Mesothelial cell of epicardium (in vitro differentiated cells): ENCODE measurements around the gene FBN3. TPM values are rescaled to one million over a fixed set of nuclear protein-coding genes. Genes with fewer than 3 reads are reported as not detected.

Experiments used
- DNase-seq, 2 experiments: peaks; one replicate each; pipeline ENCODE4 v3.0.0; 2021; ENCODE audit warnings: low spot score in 2 of 2; ENCODE audit not compliant: unreplicated experiment in 2 of 2
- H3K27ac Mint-ChIP-seq: 2 replicates; pipeline ENCODE4 v1.8.0; 2021; ENCODE audit warnings: mixed read lengths
- H3K27me3 Mint-ChIP-seq: 2 replicates; pipeline ENCODE4 v1.8.0; 2021; ENCODE audit warnings: low read depth, mixed read lengths
- H3K36me3 Mint-ChIP-seq: 2 replicates; pipeline ENCODE4 v1.8.0; 2021; ENCODE audit warnings: mixed read lengths
- H3K4me1 Mint-ChIP-seq: 2 replicates; pipeline ENCODE4 v1.8.0; 2021; ENCODE audit warnings: mixed read lengths
- H3K4me3 Mint-ChIP-seq: 2 replicates; pipeline ENCODE4 v1.8.0; 2021; ENCODE audit warnings: mild to moderate bottlenecking, moderate library complexity, mixed read lengths
- H3K9me3 Mint-ChIP-seq: 2 replicates; pipeline ENCODE4 v1.8.0; 2021; ENCODE audit warnings: mixed read lengths
- CTCF ChIP-seq: fragments of 200-600 bp; sonication (generic); IDR thresholded peaks from one replicate; pipeline ENCODE4 v1.5.0; 2021; ENCODE audit warnings: antibody characterized with exemption; ENCODE audit not compliant: unreplicated experiment
- total RNA-seq: library from RNA; stranded (reverse); gene quantifications from 3 replicates; pipeline ENCODE4 v1.2.1, GENCODE V29; 2021

FBN3 gene
- total RNA-seq, 1 donor from 2014 or later, result 120 TPM

- Mint-ChIP-seq H3K27me3 (no peaks in the 10 kb centered on the region), H3K4me3 (no peak overlapping the region), H3K27ac (no peak overlapping the region), H3K9me3 (no peaks in the 10 kb centered on the region), H3K36me3 (peaks cover 4% of the 10 kb centered on the region), H3K4me1 (no peaks in the 10 kb centered on the region)
- TF ChIP-seq CTCF, result no peak
- DNase-seq, result no peak
These were observed 128.0 kb downstream of the FBN3 start for GRCh38 chr19:8021374-8021773.

- H3K4me1 Mint-ChIP-seq, result no peaks in the 10 kb centered on the region
- no peak for DNase-seq
- no peaks in the 10 kb centered on the region for H3K9me3 Mint-ChIP-seq
- no peak for TF ChIP-seq CTCF
- H3K27ac Mint-ChIP-seq, result no peak overlapping the region
- no peak overlapping the region for H3K4me3 Mint-ChIP-seq
- H3K36me3 Mint-ChIP-seq, result peaks cover 4% of the 10 kb centered on the region
- H3K27me3 Mint-ChIP-seq, result no peaks in the 10 kb centered on the region
These were observed 128.7 kb downstream of the FBN3 start for GRCh38 chr19:8020681-8021080.

- H3K9me3 Mint-ChIP-seq, result no peaks in the 10 kb centered on the region
- H3K4me3 Mint-ChIP-seq, result no peak overlapping the region
- TF ChIP-seq CTCF, result no peak
- peaks cover 6% of the 10 kb centered on the region for H3K36me3 Mint-ChIP-seq
- H3K27me3 Mint-ChIP-seq, result no peaks in the 10 kb centered on the region
- no peak overlapping the region for H3K27ac Mint-ChIP-seq
- H3K4me1 Mint-ChIP-seq, result no peaks in the 10 kb centered on the region
- DNase-seq, result no peak
These were observed 131.6 kb downstream of the FBN3 start for GRCh38 chr19:8017808-8018207.

Other genes starting within 250 kb of the FBN3 start
- 52.1 to 55.6 TPM (median 52.2 TPM) in 3 replicates for gene MAP2K7, start 245.7 kb downstream of the FBN3 start, total RNA-seq
- gene TGFBR3L, start 234.8 kb downstream of the FBN3 start, total RNA-seq, result 1.2 to 1.7 TPM (median 1.2 TPM) in 3 replicates
- gene SNAPC2, start 229.3 kb downstream of the FBN3 start, total RNA-seq, result 15.6 to 16.8 TPM (median 16.3 TPM) in 3 replicates
- gene CTXN1, start 223.5 kb downstream of the FBN3 start, total RNA-seq, result 50.5 to 53.6 TPM (median 51.2 TPM) in 3 replicates
- gene TIMM44, start 205.9 kb downstream of the FBN3 start, total RNA-seq, result 76.3 to 80.7 TPM (median 78.3 TPM) in 3 replicates
- gene ELAVL1, start 144.0 kb downstream of the FBN3 start, total RNA-seq, result 112 to 119 TPM (median 116 TPM) in 3 replicates
- gene CCL25, start 96.8 kb downstream of the FBN3 start, total RNA-seq, result 0.29 to 0.42 TPM in 2 of 3 replicates, not detected in the other
- 60.1 to 72.7 TPM (median 67.0 TPM) in 3 replicates for gene CERS4, start 59.8 kb upstream of the FBN3 start, total RNA-seq
- 42.0 to 44.5 TPM (median 42.8 TPM) in 3 replicates for gene CD320, start 158.8 kb upstream of the FBN3 start, total RNA-seq
- 35.4 to 43.1 TPM (median 40.3 TPM) in 3 replicates for gene NDUFA7, start 171.8 kb upstream of the FBN3 start, total RNA-seq
- gene RPS28, start 171.9 kb upstream of the FBN3 start, total RNA-seq, result 1,343 to 1,395 TPM (median 1,352 TPM) in 3 replicates
- 1.8 to 2.3 TPM (median 2.1 TPM) in 3 replicates for gene KANK3, start 193.7 kb upstream of the FBN3 start, total RNA-seq
- gene ANGPTL4, start 214.6 kb upstream of the FBN3 start, total RNA-seq, result 2.0 to 3.7 TPM (median 3.5 TPM) in 3 replicates
- 150 to 151 TPM (median 150 TPM) in 3 replicates for gene RAB11B, start 240.8 kb upstream of the FBN3 start, total RNA-seq